T1000 (cell line): Measurements from ENCODE around the gene PGPEP1.
A peak's percentile ranks its signal among the peaks of the same experiment; 100 is the strongest.
"Not testable (repeated sequence)": the region's sequence is repeated elsewhere in the genome, so short reads cannot be mapped to it uniquely, and the experiment has no call there.

Experiments
- DNase-seq: peaks from one replicate; lab custom pipeline; 2025; ENCODE audit warnings: mixed read lengths; lab: John Stamatoyannopoulos, UW

The PGPEP1 gene

GRCh38 chr19:18364826-18365528, 24.6 kb downstream of the PGPEP1 start:
- DNase-seq, result peak; percentile 69

- no peak for DNase-seq
These were observed 25.6 kb downstream of the PGPEP1 start for GRCh38 chr19:18366021-18366435.

- DNase-seq, result no peak
These were observed 28.3 kb downstream of the PGPEP1 start for GRCh38 chr19:18368504-18369222.

- DNase-seq, result no peak
These were observed 33.1 kb downstream of the PGPEP1 start for GRCh38 chr19:18373407-18373891.

- peak; percentile 76 for DNase-seq
These were observed 33.7 kb downstream of the PGPEP1 start for GRCh38 chr19:18373892-18374629.

- no peak for DNase-seq
These were observed 36.6 kb downstream of the PGPEP1 start for GRCh38 chr19:18377026-18377425.

- peak; percentile 38 for DNase-seq
These were observed 39.7 kb downstream of the PGPEP1 start for GRCh38 chr19:18379803-18380747.

GRCh38 chr19:18380843-18381242, 40.4 kb downstream of the PGPEP1 start:
- DNase-seq, result no peak

- DNase-seq, result not testable (repeated sequence)
These were observed 43.2 kb downstream of the PGPEP1 start for GRCh38 chr19:18383622-18384021.

GRCh38 chr19:18384775-18385174, 44.4 kb downstream of the PGPEP1 start:
- no peak for DNase-seq

- DNase-seq, result no peak
These were observed 44.9 kb downstream of the PGPEP1 start for GRCh38 chr19:18385359-18385674.

- DNase-seq, result peak; percentile 61
These were observed 45.5 kb downstream of the PGPEP1 start, which contains the start of gene GDF15 for GRCh38 chr19:18385675-18386542. TSS of gene GDF15 (plus strand) at chr19:18386158. CDS start at chr19:18386190, 32 bp downstream.

- no peak for DNase-seq
These were observed 46.3 kb downstream of the PGPEP1 start for GRCh38 chr19:18386543-18387271.

GRCh38 chr19:18388100-18388959, 47.9 kb downstream of the PGPEP1 start:
- DNase-seq, result peak; percentile 19

GRCh38 chr19:18388960-18389725, 48.7 kb downstream of the PGPEP1 start:
- no peak for DNase-seq

GRCh38 chr19:18389726-18390064, 49.3 kb downstream of the PGPEP1 start:
- DNase-seq, result no peak

GRCh38 chr19:18390065-18390907, 49.9 kb downstream of the PGPEP1 start:
- DNase-seq, result no peak
